HG02763 (cell line): Measurements from ENCODE around the gene DTNBP1.

Experiments
- ATAC-seq: cut with Tn5 transposase; IDR thresholded peaks from one replicate; pipeline ENCODE4 v1.9.1; 2021; ENCODE audit warnings: mild to moderate bottlenecking, moderate library complexity; ENCODE audit not compliant: unreplicated experiment

Gene DTNBP1, protein sequence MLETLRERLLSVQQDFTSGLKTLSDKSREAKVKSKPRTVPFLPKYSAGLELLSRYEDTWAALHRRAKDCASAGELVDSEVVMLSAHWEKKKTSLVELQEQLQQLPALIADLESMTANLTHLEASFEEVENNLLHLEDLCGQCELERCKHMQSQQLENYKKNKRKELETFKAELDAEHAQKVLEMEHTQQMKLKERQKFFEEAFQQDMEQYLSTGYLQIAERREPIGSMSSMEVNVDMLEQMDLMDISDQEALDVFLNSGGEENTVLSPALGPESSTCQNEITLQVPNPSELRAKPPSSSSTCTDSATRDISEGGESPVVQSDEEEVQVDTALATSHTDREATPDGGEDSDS

DNA sequence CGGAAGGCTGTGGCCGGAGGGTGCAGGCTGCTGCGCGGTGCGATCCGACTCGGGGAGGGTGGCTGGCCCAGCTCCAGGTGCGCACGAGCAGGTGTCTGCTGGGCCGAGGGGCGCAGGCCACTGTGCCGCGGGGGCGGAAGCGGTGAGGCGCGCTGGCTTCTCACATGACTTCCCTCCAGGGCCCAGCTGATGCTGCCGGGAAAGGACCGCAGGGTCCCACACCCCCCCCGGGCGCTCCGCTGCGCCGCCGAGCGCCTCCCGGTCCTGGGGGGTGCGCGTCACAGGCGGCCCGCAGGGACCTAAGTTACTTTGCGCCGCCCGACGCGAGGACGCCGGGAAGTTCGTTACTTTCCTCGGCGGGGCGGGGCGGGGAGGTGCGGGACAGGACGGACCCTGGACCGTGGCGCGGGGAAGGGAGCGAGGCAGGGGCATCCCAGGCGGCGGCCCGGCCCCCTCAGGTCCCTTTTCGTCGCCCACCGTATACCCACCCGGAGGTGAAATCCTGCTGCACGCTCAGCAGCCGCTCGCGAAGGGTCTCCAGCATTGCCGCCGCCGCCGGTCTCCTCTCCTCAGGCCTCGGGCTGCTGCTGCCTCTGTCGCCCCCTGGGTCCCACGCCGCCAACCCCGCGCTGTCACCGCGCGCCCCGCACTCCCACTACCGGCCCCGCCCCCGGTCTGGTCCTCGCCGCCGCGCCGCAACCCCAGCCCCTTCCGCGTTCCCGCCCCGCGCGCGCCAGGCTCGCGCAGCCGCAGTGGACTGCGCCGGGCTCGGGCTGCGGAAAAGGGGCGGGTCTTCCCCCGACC, at the start of gene DTNBP1:
Gene DTNBP1 (minus strand): TSS at position 703 of the 804 bp plus-strand sequence. CDS start 159 bp downstream, at position 544.
- peak; percentile 69 for ATAC-seq

DNA sequence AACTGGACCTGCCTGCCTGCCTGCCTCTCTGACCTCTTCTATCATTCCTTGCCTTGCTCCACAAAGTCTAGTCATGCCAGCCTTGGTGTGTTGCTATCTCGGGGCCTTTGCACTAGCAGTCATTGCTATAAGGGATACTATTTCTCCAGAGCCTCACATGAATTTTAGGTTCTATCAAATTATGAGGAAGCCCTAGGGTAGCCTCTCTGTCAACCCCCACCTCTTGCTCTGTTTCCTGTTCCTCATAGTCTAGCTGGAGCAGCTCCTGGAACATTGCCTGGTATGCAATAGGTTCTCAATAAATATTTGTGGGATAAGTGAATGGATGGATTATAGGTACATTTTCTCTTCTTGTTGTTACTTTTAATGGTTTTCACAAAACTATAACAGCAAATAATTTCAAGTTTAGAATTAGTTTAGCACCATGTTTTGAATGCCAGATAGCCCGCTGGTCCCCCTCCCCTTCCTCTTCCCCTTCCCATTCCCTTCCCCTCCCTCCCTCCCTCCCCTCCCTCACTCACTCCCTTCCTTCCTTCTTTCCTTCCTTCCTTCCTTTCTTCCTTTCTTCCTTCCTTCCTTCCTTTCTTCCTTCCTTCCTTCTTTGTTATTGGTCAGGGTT, 46.9 kb upstream of the DTNBP1 start:
- ATAC-seq = no peak

DNA sequence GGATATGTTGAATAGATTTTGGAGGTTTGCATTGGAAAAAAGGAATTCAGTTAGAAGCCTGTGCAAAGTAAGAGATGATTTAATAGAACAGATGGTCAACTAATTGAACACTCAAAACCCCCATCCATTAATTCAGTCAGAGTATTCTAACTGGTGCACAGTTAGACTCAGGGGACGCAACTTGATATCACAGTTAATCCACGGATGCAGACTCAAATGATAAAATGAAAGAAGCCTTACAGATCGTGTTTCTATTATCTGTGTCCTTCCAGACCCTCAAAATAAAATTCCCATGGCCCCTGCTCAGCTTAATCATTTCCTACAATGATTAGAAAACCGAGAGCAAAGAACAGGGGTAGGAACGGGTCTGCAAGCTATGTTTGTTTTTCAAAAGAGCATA, 45.4 kb upstream of the DTNBP1 start:
- no peak for ATAC-seq

DNA sequence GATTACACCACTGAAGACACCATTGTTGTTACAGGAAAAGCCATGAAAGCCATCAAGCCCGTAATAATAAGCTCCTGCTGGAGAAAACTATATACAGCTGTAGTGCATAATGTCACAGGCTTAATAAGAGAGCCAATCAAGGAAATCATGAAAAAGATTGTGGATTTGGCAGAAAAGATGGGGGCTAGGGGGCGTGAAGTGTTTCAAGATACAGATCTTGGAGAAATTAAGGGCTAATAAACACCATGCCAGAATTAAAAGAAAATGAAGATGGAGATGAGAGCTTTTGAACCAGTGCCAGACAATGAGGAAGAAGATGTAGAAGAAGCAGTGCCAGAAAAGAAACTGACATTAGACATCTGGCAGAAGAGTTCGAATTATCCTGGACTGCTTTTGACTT, 43.2 kb upstream of the DTNBP1 start:
- ATAC-seq = no peak

DNA sequence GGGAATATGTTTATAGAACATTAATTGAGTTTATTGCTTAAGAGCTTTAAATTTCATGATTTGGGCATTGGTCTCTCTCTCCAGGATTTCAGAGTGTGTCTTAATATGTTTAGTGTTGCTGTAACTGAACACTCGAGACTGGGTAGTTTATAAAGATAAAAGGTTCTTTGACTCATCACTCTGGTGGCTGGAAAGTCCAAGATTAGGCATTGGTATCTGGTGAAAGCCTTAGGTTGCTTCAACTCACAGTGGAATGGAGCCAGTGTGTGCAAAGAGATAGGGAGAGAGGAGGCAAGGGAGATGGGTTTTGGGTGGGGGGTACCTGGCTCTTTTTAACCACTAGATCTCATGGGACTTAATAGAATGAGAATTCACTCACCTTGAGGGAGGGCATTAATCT, 35.6 kb upstream of the DTNBP1 start:
- ATAC-seq = no peak

DNA sequence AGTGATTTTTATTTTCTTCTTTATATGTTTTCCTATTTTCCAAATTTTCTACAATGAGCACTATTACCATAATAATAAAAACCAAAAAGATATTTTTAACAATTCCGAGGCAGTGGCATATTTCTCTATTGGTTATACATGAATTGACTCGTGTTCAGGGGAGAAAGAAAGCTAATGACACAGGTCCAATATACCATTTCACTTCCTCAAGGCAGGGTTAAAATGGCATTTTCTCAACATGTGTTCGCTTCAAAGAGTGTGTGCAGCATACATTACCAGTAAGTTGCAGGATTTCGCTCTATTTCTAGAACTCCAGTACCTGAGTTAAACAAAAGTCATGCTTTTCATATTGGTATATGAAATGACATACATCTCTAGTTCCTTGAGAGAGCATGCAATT, 35.1 kb upstream of the DTNBP1 start:
- ATAC-seq = no peak

DNA sequence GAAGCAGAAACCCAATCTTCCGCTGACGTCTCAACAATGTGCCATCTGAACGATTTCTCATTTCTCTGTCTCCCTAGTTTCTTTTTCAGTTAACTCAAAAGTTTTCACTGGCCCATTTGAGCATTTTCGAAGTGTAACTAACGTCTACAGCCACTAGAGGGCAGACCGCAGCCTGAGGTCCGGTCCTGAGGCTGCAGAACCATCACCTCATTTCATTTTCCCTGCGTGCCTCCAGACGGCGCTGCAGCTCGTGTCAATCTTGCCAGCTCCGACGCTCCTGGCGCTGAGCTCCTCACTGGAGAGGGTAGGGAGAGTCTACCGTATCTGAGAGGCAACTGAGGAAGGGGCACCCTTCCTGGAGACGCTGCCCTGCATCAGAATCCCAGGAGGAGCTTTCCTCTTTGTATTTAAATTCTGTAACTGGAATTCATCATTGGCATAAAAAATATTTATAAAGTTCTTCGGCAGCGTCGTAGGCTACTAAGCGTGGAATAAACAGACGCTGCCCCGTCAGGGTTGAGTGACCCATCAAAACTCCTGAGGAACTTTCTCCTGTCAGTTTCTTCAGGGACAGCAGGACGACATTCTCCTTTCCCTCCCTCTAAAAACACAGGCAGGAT, 28.5 kb upstream of the DTNBP1 start:
- ATAC-seq = peak; percentile 96

DNA sequence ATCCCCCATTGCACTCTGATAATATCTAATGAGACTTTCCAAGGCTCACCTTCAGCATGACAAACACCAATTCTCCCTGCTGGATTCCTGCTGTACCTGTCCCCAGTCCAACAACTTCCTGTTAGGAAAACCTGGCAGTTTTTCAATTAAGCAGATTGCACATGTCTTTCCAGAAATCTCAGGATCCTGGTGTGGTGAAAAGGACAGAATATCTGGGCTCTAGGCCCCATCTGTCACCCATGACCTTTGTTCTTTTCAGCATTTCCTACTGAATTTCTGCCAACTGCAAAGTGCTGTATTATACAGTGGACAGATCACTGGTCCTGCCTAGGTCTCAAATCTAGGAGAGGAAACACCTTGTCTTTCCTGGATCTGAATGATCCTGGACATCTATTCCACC, 27.7 kb upstream of the DTNBP1 start:
- ATAC-seq = no peak

DNA sequence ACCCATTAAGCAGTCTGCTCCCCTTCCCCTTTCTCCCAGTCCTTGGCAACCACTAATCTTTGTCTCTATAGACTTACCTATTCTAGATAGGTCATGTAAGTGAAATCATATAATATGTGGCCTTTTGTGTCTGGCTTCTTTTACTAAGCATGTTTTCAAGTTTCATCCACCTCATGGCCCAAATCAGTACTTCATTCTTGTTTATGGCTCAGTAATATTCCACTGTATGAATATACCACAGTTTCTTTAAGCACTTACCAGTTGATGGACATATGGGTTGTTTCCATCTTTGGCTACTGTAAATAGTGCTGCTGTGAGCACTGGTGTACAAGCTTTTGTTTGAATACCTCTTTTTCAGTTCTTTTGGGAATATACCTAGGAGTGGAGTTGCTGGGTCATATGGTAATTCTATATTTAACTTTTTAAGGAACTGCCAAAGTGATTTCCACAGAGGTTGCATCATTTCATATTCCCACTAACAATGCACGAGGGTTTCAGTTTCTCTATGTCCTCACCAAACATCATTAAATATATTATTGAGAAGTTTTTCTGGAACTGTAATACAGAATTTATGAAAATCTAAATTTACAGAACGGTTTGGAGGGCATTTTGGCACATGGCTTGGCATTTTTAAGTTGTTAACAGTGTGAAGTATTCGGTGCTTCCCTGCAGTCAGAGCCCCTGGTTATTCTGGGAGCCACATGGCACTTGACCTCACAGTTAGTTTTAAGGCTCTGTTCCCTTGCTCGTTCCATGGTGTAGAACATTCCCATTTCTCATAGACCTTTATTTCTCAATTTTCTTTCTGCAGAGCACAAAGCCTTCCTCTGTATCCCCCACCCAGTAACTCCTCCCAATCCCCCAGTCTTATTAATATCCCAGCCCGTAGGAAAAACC, 27.0 kb upstream of the DTNBP1 start:
- ATAC-seq = no peak

DNA sequence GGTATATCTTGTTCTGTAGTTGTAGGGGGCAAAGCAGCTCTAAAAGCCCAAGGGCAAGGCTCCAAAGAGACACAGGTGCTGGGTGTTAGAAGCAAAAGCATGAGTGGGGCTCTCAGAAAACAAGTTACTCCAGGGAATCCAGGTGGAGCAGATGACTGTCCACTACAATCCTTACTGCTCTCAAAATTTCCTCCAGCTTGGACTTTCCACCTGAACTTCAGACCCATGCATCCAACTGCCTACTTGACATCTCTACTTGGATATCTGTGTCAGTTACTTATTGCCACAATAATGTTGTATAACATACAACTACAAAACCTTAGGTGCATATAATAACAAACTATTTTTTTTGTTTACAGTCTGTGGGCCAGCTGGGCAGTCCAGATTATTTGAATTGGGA, 22.8 kb upstream of the DTNBP1 start:
- ATAC-seq = no peak

DNA sequence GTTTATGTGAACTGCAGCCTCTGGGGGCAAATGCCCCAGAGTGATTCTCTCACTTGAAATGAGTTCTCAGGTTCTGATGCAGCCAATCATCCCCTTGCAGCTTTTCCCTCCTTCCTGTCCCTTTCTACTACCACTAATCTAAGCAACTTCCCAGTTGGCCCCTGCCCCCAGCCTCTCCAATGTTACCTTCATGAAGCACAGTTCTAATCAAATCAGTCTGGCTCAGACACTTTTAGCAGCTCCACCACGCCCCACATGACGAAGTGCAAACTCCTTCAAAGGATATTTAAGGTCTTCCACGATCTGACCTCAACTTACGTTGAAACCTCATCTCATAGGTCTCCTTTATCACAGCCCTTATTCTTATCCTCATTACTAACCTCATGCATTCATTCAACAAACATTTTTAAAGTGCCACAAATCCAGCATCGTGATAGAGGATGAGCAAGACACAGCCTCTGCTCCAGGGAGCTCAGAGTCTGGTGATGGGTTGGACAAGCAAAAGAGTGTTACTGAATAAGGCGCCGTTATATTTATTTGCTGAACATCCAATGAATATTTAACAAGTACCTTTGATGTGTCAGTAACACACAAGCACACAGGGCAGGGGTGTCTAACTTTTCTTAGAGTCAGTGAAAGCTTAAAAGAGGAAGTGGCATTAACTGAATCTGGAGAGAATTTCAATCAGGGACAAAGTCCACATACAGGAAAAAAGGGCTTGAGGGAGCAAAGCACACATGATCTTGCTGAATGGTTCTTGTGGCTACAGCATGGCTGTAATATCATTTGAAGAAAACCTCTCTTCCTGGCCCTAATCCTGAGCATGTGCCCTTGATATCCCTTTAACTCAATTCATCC, 20.4 kb upstream of the DTNBP1 start:
- ATAC-seq = no peak

DNA sequence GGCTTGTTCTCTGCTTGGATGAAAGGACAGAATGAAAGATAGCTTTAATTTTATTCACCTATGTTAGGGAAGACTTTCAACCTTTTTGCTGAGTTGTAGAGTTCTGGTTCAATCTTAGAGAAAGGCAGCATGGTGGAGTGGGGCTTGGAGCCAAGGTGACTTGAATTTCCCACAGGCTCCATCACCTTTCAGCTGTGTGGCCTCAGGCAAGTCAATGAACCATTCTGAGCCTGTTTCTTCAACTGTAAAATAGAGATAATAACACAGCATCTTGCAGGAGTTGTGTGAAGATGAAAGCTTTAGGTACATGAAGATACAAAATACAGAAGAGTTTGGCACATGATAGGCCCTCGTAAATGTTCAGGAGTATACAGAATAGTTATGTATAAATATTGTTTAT, 19.1 kb upstream of the DTNBP1 start:
- ATAC-seq = no peak

DNA sequence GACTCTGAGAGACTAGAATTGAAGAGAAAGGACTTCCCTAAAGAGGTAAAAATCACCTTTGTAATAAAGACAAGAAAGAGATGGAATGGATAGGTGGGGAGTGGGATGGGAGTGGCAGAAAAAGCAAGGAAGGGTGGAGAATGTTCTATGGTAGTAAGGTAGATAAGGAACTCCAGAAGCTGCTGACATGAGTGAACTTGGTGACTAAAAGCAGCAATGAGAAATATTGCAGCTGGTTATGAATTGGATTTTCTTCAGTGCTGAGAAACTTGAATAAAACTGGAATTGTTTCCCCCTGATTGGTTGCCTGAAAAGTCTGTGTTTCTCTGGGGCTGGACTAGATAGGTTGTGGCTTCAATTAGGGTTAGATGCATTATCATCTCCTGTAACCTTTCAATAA, 15.7 kb upstream of the DTNBP1 start:
- no peak for ATAC-seq

DNA sequence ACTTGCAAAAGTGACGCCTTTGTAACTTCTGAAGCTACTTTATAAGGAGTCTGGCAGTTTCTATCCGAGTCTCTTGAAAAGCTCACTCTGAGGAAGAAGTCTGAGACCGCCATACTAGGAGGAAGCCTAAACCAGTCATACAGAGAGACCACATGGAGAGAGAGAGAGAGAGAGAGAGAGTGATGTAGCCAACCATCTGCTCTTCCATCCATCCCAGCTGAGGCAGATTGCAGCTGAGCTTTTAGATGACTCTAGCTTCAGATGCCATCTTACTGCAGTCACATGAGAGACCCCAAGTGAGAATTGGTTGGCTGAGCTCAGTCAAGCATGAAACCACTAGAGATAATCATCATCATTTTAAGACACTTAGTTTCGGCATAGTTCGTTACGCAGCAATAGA, 15.0 kb upstream of the DTNBP1 start:
- no peak for ATAC-seq

DNA sequence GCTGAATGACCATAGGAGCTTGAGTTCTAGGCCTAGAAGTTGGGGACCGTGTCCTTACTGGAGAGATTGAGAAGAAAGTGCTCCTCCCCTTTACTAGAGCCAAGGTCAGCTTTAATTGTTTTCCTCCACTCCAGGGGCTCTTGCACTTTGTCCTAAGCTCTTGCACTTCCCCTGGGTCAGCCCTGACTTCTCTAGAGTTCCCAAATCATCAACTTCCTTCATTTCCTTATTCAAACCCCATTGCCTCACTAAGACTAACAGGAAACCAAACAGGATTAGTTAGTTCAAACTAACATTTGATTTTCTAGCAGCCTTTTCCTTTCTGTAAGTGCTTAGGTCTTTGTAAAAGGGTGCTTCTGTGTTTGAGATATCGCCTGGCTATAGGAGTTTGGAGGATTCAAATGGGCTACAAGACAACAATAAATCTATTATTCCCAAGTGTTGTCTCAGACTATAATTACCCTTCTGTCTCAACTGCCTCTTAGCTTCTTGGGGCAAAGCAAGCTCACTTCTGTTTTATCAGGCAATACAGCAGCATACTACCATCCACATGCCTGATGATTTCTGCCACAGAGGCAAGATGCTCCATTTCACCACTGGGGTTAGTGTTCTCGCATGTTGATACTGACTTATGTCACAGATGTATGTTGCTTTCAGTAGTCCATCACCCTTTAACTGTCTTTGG, 12.8 kb upstream of the DTNBP1 start:
- ATAC-seq = no peak

DNA sequence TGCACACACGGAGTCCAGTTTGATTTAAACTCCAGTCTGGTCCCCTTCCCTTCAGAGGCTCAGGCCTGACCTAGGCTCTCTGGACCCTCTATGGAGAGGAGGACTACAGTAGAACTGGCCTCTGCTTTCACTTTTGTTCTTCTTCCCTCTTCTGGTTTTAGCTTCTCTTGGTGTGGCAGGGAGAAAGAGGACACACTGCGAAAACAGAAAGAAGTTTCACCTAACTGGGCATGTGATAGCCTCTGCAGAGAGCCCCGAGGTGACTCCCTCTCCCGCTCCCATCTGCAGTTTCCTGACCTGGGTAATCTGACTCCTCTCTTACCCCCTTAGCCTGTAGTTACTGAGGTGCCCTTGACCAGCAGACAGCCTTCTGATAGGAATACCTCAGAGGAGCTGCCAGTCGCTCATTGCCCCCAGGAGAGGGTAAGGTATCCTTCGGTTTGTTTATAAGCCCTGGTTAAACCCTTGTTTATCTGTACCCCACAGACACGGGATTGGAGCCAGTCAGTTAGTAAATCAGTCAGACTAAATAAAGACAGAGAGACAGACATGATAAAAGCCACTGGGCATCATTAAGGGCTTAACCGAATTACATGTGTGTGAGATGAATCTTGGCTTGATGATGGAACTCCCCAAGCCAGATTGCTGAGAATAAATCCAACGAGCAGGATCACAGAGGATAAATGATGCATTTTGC, 12.0 kb upstream of the DTNBP1 start:
- ATAC-seq = no peak

DNA sequence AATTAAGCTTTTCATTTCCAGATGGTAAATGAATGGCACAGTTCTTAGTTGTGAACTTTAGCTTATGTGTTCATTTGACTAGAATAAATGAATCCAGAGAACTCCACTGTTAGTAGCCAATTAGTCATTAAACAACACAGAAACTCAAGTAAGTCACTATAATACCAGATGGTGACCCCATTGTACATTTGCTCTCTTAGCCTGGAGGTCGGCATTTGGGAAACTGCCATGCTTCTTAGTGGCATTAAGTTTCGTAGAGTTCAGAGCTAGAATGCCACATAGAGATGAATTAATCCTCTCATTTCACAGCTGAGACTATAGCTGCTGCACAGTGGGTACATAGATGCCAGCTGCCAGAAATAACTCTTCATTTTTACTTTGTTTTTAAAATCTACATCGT, 10.8 kb upstream of the DTNBP1 start:
- ATAC-seq = no peak

DNA sequence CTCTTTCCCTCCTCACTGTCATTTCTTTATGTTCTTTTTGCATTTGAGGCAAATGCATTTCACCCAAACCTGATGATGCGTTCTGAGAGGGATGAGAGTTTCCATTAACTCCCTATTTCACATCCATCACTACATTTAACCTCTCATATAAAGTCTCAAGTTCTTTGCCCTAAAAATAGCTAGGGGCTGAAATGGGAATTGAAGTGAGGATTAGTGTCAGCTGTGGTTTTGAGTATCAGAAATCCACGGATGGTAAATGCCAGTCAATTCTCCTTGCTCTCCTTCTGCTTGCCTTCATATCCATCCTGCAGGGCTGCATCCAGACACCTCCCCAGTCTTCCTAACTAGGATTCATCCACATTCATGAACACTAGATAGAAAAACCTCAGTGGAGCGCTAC, 10.0 kb upstream of the DTNBP1 start:
- no peak for ATAC-seq
